ENCODE data around the gene COQ5.

COQ5 gene

DNA sequence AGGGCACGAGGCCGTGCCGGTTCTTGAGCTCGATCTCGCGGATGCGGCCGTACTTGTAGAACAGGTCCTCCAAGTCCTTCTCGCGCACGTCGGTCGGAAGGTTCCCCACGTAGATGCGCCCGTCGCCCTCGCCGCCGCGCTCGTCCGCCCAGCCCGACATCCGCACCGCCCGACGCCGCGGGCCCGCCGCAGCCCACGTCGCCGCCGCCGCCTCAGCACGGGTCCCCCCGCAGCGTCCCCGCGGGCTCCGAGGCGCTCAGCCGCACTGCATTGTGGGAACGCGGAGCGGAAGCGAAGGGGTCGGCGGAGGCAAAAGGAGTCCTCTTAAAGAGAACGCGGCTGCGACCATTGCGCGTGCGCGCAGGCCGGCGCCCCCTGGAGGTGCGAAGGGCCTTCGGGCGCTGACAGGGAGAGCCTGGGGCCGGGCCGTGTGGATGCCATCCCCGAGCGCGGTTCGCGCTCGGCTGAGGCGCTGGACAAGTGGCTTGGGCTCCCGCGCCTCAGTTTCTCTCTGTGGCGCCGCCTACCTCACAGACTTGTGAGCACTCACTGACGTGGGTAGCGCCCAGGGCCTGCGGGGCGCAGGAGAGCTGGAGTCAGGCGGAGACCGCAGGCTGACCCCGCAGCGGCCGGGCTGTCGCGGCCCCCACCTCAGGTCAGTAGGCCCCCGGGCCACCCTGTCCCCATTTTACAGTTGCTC, 59.4 kb downstream of the COQ5 start, which contains the start of gene SRSF9:
SRSF9 (minus strand) TSS at position 299 of the 700 bp plus-strand sequence; CDS start at position 160, 139 bp downstream.
- ChIA-PET CTCF (interaction anchor here (0.6 to 1.9 kb wide), 12 partner anchors 11 to 1198 kb away, joined by 3 to 10 read pairs (median 4); partner anchors contain the start of genes COX6A1 and POP5), POLR2A (interaction anchor here (0.5 to 4.7 kb wide), 12 partner anchors 8 to 267 kb away, joined by 3 to 38 read pairs (median 4); partner anchors contain the start of genes COQ5, DYNLL1, POP5 and RNU4-2)
- peak within 1 kb of the TSS; percentile 96 for H3K4me3 ChIP-seq (ENCODE audit: low read depth, low read length)
- peak within 1 kb of the TSS; percentile 99 for H3K27ac ChIP-seq (ENCODE audit: extremely low read depth, low read depth, low read length)
- H3K36me3 ChIP-seq (ENCODE audit: control insufficient read depth in 2 of 2, insufficient read depth in 1 of 2, low read length in 2 of 2): peaks cover 26 to 32% of the 10 kb centered on the region in 2 experiments
- no peaks in the 10 kb centered on the region for H3K9me3 ChIP-seq (ENCODE audit: control insufficient read depth, insufficient read depth, low read depth, low read length)
- peaks cover 14% of the 10 kb centered on the region; the same call in 1 of the 2 replicates for H3K4me1 ChIP-seq (ENCODE audit: control insufficient read depth, insufficient read depth, low read length)
- TF ChIP-seq ZNF391 (tag by site-specific recombination; IDR thresholded peaks at IDR 0.05; ENCODE audit: borderline replicate concordance, low read depth) (peak; percentile 54; the same call in 1 of the 2 replicates), GLIS2 (tag by site-specific recombination; IDR thresholded peaks at IDR 0.05) (peak; percentile 76), ZNF184 (tag by site-specific recombination; IDR thresholded peaks at IDR 0.05) (no peak), ZSCAN30 (tag by site-specific recombination; IDR thresholded peaks at IDR 0.05) (peak; percentile 42; the same call in 1 of the 2 replicates), ZNF76 (tag by site-specific recombination; IDR thresholded peaks at IDR 0.05; ENCODE audit: borderline replicate concordance, low read depth) (peak; percentile 90), MYNN (tag by site-specific recombination; IDR thresholded peaks at IDR 0.05; ENCODE audit: borderline replicate concordance) (peak; percentile 59; the same call in 1 of the 2 replicates), ZEB2 (tag by site-specific recombination; IDR thresholded peaks at IDR 0.05) (peak; percentile 75; the same call in 1 of the 2 replicates), ZNF776 (tag by site-specific recombination; IDR thresholded peaks at IDR 0.05; ENCODE audit: borderline replicate concordance) (no peak), ZFP3 (tag by site-specific recombination; IDR thresholded peaks at IDR 0.05; ENCODE audit: low read depth) (no peak), ZIC2 (tag by site-specific recombination; IDR thresholded peaks at IDR 0.05) (0 out of 2 replicates have a peak, but pooled peaks have one; percentile 20), ZNF133 (tag by site-specific recombination; IDR thresholded peaks at IDR 0.05) (no peak), ZNF140 (tag by site-specific recombination; IDR thresholded peaks at IDR 0.05) (no peak), ZFP37 (tag by site-specific recombination; IDR thresholded peaks at IDR 0.05) (peak; percentile 38; the same call in 1 of the 2 replicates), ZBTB20 (tag by site-specific recombination; IDR thresholded peaks at IDR 0.05) (peak; percentile 40; the same call in 1 of the 2 replicates), ZNF335 (tag by site-specific recombination; conservative IDR thresholded peaks at IDR 0.05) (peak; percentile 100), ZBTB8A (tag by site-specific recombination; IDR thresholded peaks at IDR 0.05) (peak; percentile 87), TRIM28 (IDR thresholded peaks at IDR 0.05; ENCODE audit: borderline replicate concordance, low read length) (peak; percentile 72; the same call in 1 of the 2 replicates), SETDB1 (IDR thresholded peaks at IDR 0.05; ENCODE audit: insufficient read length, low read length) (no peak), ZNF2 (tag by site-specific recombination; IDR thresholded peaks at IDR 0.05) (peak; percentile 55; the same call in 1 of the 2 replicates), KLF10 (tag by site-specific recombination; IDR thresholded peaks at IDR 0.05) (peak; percentile 28; the same call in 1 of the 2 replicates), ZNF501 (tag by site-specific recombination; IDR thresholded peaks at IDR 0.05) (peak; percentile 76)
- TF ChIP-seq, protein P1, sequence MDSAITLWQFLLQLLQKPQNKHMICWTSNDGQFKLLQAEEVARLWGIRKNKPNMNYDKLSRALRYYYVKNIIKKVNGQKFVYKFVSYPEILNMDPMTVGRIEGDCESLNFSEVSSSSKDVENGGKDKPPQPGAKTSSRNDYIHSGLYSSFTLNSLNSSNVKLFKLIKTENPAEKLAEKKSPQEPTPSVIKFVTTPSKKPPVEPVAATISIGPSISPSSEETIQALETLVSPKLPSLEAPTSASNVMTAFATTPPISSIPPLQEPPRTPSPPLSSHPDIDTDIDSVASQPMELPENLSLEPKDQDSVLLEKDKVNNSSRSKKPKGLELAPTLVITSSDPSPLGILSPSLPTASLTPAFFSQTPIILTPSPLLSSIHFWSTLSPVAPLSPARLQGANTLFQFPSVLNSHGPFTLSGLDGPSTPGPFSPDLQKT (IDR thresholded peaks at IDR 0.05; ENCODE audit: borderline replicate concordance, low read depth, low read length): peak; percentile 67; the same call in 1 of the 2 replicates
- TF ChIP-seq, protein P2, sequence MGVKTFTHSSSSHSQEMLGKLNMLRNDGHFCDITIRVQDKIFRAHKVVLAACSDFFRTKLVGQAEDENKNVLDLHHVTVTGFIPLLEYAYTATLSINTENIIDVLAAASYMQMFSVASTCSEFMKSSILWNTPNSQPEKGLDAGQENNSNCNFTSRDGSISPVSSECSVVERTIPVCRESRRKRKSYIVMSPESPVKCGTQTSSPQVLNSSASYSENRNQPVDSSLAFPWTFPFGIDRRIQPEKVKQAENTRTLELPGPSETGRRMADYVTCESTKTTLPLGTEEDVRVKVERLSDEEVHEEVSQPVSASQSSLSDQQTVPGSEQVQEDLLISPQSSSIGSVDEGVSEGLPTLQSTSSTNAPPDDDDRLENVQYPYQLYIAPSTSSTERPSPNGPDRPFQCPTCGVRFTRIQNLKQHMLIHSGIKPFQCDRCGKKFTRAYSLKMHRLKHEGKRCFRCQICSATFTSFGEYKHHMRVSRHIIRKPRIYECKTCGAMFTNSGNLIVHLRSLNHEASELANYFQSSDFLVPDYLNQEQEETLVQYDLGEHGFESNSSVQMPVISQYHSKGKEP (tag by site-specific recombination; IDR thresholded peaks at IDR 0.05): 0 out of 2 replicates have a peak, but pooled peaks have one; percentile 44
- TF ChIP-seq, protein P3, sequence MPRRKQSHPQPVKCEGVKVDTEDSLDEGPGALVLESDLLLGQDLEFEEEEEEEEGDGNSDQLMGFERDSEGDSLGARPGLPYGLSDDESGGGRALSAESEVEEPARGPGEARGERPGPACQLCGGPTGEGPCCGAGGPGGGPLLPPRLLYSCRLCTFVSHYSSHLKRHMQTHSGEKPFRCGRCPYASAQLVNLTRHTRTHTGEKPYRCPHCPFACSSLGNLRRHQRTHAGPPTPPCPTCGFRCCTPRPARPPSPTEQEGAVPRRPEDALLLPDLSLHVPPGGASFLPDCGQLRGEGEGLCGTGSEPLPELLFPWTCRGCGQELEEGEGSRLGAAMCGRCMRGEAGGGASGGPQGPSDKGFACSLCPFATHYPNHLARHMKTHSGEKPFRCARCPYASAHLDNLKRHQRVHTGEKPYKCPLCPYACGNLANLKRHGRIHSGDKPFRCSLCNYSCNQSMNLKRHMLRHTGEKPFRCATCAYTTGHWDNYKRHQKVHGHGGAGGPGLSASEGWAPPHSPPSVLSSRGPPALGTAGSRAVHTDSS (tag by site-specific recombination; IDR thresholded peaks at IDR 0.05): no peak
- TF ChIP-seq, protein P4, sequence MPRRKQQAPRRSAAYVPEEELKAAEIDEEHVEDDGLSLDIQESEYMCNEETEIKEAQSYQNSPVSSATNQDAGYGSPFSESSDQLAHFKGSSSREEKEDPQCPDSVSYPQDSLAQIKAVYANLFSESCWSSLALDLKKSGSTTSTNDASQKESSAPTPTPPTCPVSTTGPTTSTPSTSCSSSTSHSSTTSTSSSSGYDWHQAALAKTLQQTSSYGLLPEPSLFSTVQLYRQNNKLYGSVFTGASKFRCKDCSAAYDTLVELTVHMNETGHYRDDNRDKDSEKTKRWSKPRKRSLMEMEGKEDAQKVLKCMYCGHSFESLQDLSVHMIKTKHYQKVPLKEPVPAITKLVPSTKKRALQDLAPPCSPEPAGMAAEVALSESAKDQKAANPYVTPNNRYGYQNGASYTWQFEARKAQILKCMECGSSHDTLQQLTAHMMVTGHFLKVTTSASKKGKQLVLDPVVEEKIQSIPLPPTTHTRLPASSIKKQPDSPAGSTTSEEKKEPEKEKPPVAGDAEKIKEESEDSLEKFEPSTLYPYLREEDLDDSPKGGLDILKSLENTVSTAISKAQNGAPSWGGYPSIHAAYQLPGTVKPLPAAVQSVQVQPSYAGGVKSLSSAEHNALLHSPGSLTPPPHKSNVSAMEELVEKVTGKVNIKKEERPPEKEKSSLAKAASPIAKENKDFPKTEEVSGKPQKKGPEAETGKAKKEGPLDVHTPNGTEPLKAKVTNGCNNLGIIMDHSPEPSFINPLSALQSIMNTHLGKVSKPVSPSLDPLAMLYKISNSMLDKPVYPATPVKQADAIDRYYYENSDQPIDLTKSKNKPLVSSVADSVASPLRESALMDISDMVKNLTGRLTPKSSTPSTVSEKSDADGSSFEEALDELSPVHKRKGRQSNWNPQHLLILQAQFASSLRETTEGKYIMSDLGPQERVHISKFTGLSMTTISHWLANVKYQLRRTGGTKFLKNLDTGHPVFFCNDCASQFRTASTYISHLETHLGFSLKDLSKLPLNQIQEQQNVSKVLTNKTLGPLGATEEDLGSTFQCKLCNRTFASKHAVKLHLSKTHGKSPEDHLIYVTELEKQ (tag by site-specific recombination; IDR thresholded peaks at IDR 0.05; ENCODE audit: borderline replicate concordance): peak; percentile 34; the same call in 1 of the 2 replicates
- TF ChIP-seq, protein P5, sequence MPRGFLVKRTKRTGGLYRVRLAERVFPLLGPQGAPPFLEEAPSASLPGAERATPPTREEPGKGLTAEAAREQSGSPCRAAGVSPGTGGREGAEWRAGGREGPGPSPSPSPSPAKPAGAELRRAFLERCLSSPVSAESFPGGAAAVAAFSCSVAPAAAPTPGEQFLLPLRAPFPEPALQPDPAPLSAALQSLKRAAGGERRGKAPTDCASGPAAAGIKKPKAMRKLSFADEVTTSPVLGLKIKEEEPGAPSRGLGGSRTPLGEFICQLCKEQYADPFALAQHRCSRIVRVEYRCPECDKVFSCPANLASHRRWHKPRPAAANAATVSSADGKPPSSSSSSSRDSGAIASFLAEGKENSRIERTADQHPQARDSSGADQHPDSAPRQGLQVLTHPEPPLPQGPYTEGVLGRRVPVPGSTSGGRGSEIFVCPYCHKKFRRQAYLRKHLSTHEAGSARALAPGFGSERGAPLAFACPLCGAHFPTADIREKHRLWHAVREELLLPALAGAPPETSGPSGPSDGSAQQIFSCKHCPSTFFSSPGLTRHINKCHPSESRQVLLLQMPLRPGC (tag by site-specific recombination; IDR thresholded peaks at IDR 0.05): peak; percentile 30; the same call in 1 of the 2 replicates
